Endodermal cell (in vitro differentiated cells): ENCODE results near the gene FEM1B. TPM values are rescaled to one million over a fixed set of nuclear protein-coding genes. Genes with fewer than 3 reads are reported as not detected.

Experiments
- DNase-seq: peaks from one replicate; pipeline ENCODE4 v3.0.0-alpha.2; 2017
- H3K27ac ChIP-seq: 2 replicates; pipeline ENCODE4 v1.5.1; 2013; ENCODE audit warnings: mild to moderate bottlenecking, low read depth, low read length, moderate library complexity
- H3K27me3 ChIP-seq: 2 replicates; pipeline ENCODE4 v1.6.1; 2013; ENCODE audit warnings: mild to moderate bottlenecking, low read length, moderate library complexity; ENCODE audit not compliant: insufficient read depth, control insufficient read depth, poor library complexity, severe bottlenecking
- H3K36me3 ChIP-seq: 2 replicates; pipeline ENCODE4 v1.7.0; 2013; ENCODE audit warnings: mild to moderate bottlenecking, low read length, moderate library complexity; ENCODE audit not compliant: control insufficient read depth, insufficient read depth
- H3K4me1 ChIP-seq: one replicate; pipeline ENCODE4 v1.7.0; 2013; ENCODE audit warnings: low read length; ENCODE audit not compliant: control insufficient read depth, insufficient read depth
- H3K4me3 ChIP-seq: 2 replicates; pipeline ENCODE4 v1.5.1; 2013; ENCODE audit warnings: mild to moderate bottlenecking, low read length, moderate library complexity
- H3K9ac ChIP-seq: 2 replicates; pipeline ENCODE4 v1.6.1; 2013; ENCODE audit warnings: mild to moderate bottlenecking, low read length, moderate library complexity; ENCODE audit not compliant: poor library complexity, severe bottlenecking; ENCODE audit errors: extremely low read depth
- H3K9me3 ChIP-seq: 2 replicates; pipeline ENCODE4 v1.6.1; 2013; ENCODE audit warnings: mild to moderate bottlenecking, low read length, moderate library complexity; ENCODE audit not compliant: control insufficient read depth
- H3K27ac Mint-ChIP-seq: 2 replicates; pipeline ENCODE4 v1.8.0; 2020; ENCODE audit warnings: mixed read lengths
- H3K27me3 Mint-ChIP-seq: 2 replicates; pipeline ENCODE4 v1.8.0; 2021; ENCODE audit warnings: mild to moderate bottlenecking, mixed read lengths; ENCODE audit not compliant: insufficient read depth
- H3K36me3 Mint-ChIP-seq: 2 replicates; pipeline ENCODE4 v1.8.0; 2020; ENCODE audit warnings: low read depth, mixed read lengths
- H3K4me1 Mint-ChIP-seq: 2 replicates; pipeline ENCODE4 v1.8.0; 2020; ENCODE audit warnings: mixed read lengths
- H3K4me3 Mint-ChIP-seq: 2 replicates; pipeline ENCODE4 v1.8.0; 2020; ENCODE audit warnings: mild to moderate bottlenecking, moderate library complexity, mixed read lengths
- H3K9me3 Mint-ChIP-seq: 2 replicates; pipeline ENCODE4 v1.8.0; 2020; ENCODE audit warnings: mild to moderate bottlenecking, mixed read lengths
- CTCF ChIP-seq: fragments of 200-600 bp; sonication (generic); conservative IDR thresholded peaks from 2 replicates; pipeline ENCODE4 v1.5.0; 2021; ENCODE audit warnings: antibody characterized with exemption, mild to moderate bottlenecking
- WGBS, 2 experiments: methylation state at CpG; one replicate each; pipeline versions ENCODE4 v1.1.5 to v1.1.7; 2013; ENCODE audit warnings: missing lambda C conversion rate in 2 of 2, mixed read lengths in 1 of 2; ENCODE audit not compliant: insufficient coverage in 1 of 2, insufficient read length in 1 of 2; 5-methylcytosine and 5-hydroxymethylcytosine counted together
- total RNA-seq, 2 donors: library from RNA; stranded (reverse); fragmentation: NEBNext Ultra II Directional in 1 of 2; extraction: Animal tissue kit (Norgen Biotek cat#: 25700) in 1 of 2; gene quantifications; 2 replicates in 1 of 2; 3 replicates in 1 of 2; pipeline ENCODE4 v1.2.1, GENCODE V29; 2021

FEM1B gene
- total RNA-seq, 2 donors from 2014 or later, result 65.4 to 67.9 TPM

- 0 to 2% methylated on average over 12 to 82 of the region's 82 CpGs for WGBS, 2 experiments
- no peaks in the 10 kb centered on the region for H3K36me3 ChIP-seq
- H3K27me3 ChIP-seq, result no peaks in the 10 kb centered on the region
- H3K36me3 Mint-ChIP-seq, result peaks cover 3% of the 10 kb centered on the region
- no peaks in the 10 kb centered on the region for H3K9me3 ChIP-seq
- H3K9me3 Mint-ChIP-seq, result peaks cover 2% of the 10 kb centered on the region
- peak within 1 kb of the TSS; percentile 83 for H3K27ac Mint-ChIP-seq
- peaks cover 31% of the 10 kb centered on the region for H3K4me1 Mint-ChIP-seq
- H3K27ac ChIP-seq, result peak within 1 kb of the TSS; percentile 78
- TF ChIP-seq CTCF, result no peak
- H3K4me1 ChIP-seq, result peaks cover 8% of the 10 kb centered on the region
- peak within 1 kb of the TSS; percentile 88 for H3K4me3 ChIP-seq
- DNase-seq, result peak; percentile 94
- H3K4me3 Mint-ChIP-seq, result peak within 1 kb of the TSS; percentile 69
- peaks cover 13% of the 10 kb centered on the region for H3K27me3 Mint-ChIP-seq
- H3K9ac ChIP-seq, result peak within 1 kb of the TSS; percentile 86
Observed at GRCh38 chr15:68229386-68230156, 48.0 kb upstream of the FEM1B start, which contains the start of gene CLN6. TSS of gene CLN6 (minus strand) at chr15:68229728. CDS start at chr15:68229584, 144 bp downstream.

- no peak for TF ChIP-seq CTCF
- WGBS, 2 experiments, result 74 to 84% methylated on average over 17 to 20 of the region's 20 CpGs
Observed at GRCh38 chr15:68230157-68231100, 47.1 kb upstream of the FEM1B start.

GRCh38 chr15:68231102-68231818, 46.3 kb upstream of the FEM1B start:
- Histone ChIP-seq H3K36me3 (no peaks in the 10 kb centered on the region), H3K9ac (no peak overlapping the region), H3K9me3 (no peaks in the 10 kb centered on the region), H3K27me3 (no peaks in the 10 kb centered on the region), H3K4me3 (no peak overlapping the region), H3K27ac (no peak overlapping the region), H3K4me1 (peaks cover 8% of the 10 kb centered on the region)
- peaks cover 13% of the 10 kb centered on the region for H3K27me3 Mint-ChIP-seq
- WGBS, 2 experiments, result 90 to 93% methylated on average over 2 to 9 of the region's 9 CpGs
- H3K4me3 Mint-ChIP-seq, result no peak overlapping the region
- no peak for TF ChIP-seq CTCF
- no peak for DNase-seq
- H3K36me3 Mint-ChIP-seq, result no peaks in the 10 kb centered on the region
- no peak overlapping the region for H3K27ac Mint-ChIP-seq
- H3K4me1 Mint-ChIP-seq, result peaks cover 31% of the 10 kb centered on the region
- H3K9me3 Mint-ChIP-seq, result no peaks in the 10 kb centered on the region

More at GRCh38 chr15:68230157-68231100, 47.1 kb upstream of the FEM1B start:
- Mint-ChIP-seq H3K36me3 (no peaks in the 10 kb centered on the region), H3K27me3 (peaks cover 13% of the 10 kb centered on the region), H3K4me3 (peak overlapping the region; percentile 69), H3K9me3 (no peaks in the 10 kb centered on the region), H3K27ac (peak overlapping the region; percentile 62), H3K4me1 (peaks cover 31% of the 10 kb centered on the region)
- Histone ChIP-seq H3K9me3 (no peaks in the 10 kb centered on the region), H3K9ac (peak overlapping the region; percentile 47), H3K4me3 (peak overlapping the region; percentile 88), H3K27ac (no peak overlapping the region), H3K27me3 (no peaks in the 10 kb centered on the region), H3K4me1 (peaks cover 8% of the 10 kb centered on the region), H3K36me3 (no peaks in the 10 kb centered on the region)
- no peak for DNase-seq
